HG02588 (cell line): ENCODE data around the gene PCDHB6.
"Not testable (repeated sequence)": the region's sequence is repeated elsewhere in the genome, so short reads cannot be mapped to it uniquely, and the experiment has no call there.

Source experiments
- ATAC-seq: cut with Tn5 transposase; IDR thresholded peaks from one replicate; pipeline ENCODE4 v1.9.1; 2021; ENCODE audit warnings: mild to moderate bottlenecking, moderate library complexity; ENCODE audit not compliant: unreplicated experiment

The PCDHB6 gene

GRCh38 chr5:141201646-141202045, 51.8 kb downstream of the PCDHB6 start:
- ATAC-seq, result not testable (repeated sequence)
